Vagina (tissue), 2 donors: ENCODE data around the gene ERCC4. TPM values are rescaled to one million over a fixed set of nuclear protein-coding genes. Genes with fewer than 3 reads are reported as not detected.

Experiments
- DNase-seq, 2 donors: peaks; one replicate each; pipeline ENCODE4 v3.0.0-alpha.2; 2017; ENCODE audit errors: extremely low spot score in 2 of 2
- H3K27ac ChIP-seq: fragments of 200-600 bp; sonication (generic); one replicate; pipeline ENCODE4 v1.5.1; 2019
- H3K27me3 ChIP-seq: fragments of 200-600 bp; sonication (generic); one replicate; pipeline ENCODE4 v1.5.1; 2019
- H3K36me3 ChIP-seq, 2 donors: fragments of 200-600 bp; sonication (generic); one replicate each; pipeline ENCODE4 v1.5.1; 2017 to 2019
- H3K4me1 ChIP-seq: fragments of 200-600 bp; sonication (generic); one replicate; pipeline ENCODE4 v1.5.1; 2019
- H3K4me3 ChIP-seq, 2 donors: fragments of 200-600 bp; sonication (generic); 1 replicate in 1 of 2; 2 replicates in 1 of 2; pipeline ENCODE4 v1.5.1; 2016 to 2019
- H3K9me3 ChIP-seq: fragments of 200-600 bp; sonication (generic); one replicate; pipeline ENCODE4 v1.5.1; 2019
- POLR2A ChIP-seq, 2 donors: fragments of 450-650 bp; IDR thresholded peaks; one replicate each; pipeline ENCODE4 v1.6.1; 2017; ENCODE audit warnings: antibody characterized with exemption in 2 of 2, mild to moderate bottlenecking in 2 of 2, moderate library complexity in 2 of 2
- POLR2AphosphoS5 ChIP-seq, 2 donors: sonication (generic); formaldehyde crosslinking; IDR thresholded peaks; one replicate each; pipeline ENCODE4 v1.9.0; 2017; ENCODE audit warnings: antibody characterized with exemption in 2 of 2, mild to moderate bottlenecking in 2 of 2, low read depth in 1 of 2; ENCODE audit not compliant: insufficient read depth in 1 of 2
- intact Hi-C: fragments of 100-400 bp; cut with DNase I; formaldehyde crosslinking; loops from one replicate; pipeline ENCODE4 v1.15.1; 2023
- total RNA-seq: library from RNA; depleted of rRNA; stranded (reverse); fragments of >200 nt; gene quantifications from one replicate; pipeline ENCODE4 v1.2.3, GENCODE V29; 2016
- TF ChIP-seq, protein P1 (sequence below), 3 experiments: fragments of 450-650 bp in 2 of 3; fragments of 200-600 bp in 1 of 3; sonication (generic) in 1 of 3; IDR thresholded peaks; one replicate each; pipeline ENCODE4 v1.5.1; 2017 to 2019; ENCODE audit warnings: antibody characterized with exemption in 3 of 3, mild to moderate bottlenecking in 2 of 3, moderate library complexity in 2 of 3

The ERCC4 gene
- total RNA-seq, 1 donor from 2014 or later, result 8.6 TPM

DNA sequence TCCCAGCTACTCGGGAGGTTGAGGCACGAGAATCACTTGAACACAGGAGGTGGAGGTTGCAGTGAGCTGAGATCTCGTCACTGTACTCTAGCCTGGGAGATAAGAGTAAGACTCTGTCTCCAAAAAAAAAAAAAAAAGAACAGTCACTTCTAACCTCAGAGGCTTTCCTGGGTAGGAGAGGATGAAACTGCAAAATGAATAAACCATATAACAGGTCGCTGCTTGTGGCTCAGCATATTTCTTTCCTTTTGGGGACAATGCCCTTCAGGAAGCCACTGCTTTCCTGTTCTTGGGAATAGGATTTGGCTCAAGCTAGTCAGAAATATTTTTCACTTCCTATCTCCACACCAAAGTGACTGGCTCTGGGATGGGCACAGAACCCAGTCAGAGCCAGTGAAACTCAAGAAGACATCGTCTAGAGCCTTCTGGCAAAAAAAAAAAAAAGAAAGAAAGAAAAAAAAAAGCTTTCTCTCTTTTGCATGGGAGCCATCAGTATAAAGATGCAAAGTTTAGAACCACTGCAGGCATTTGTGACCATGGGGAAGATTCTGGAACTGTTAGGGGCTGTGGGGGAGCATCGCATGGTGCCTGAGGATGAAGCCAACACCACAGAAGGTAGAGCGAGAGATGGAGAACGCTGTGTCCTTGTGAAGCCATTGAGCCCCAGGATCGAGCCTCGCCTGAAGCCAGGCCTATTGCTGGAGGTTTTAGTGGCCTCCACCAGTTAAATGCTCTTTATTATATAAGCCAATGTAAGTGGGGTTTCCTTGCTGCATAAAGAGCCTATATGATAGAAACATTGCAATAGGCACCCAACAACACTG, 79.3 kb downstream of the ERCC4 start:
- no peak for DNase-seq

GRCh38 chr16:13999895-14000425, 80.0 kb downstream of the ERCC4 start:
- Histone ChIP-seq H3K4me1 (peaks cover 29% of the 10 kb centered on the region), H3K9me3 (no peaks in the 10 kb centered on the region), H3K4me3 (no peak overlapping the region), H3K36me3 (no peaks in the 10 kb centered on the region), H3K27me3 (no peaks in the 10 kb centered on the region), H3K27ac (no peak overlapping the region)
- TF ChIP-seq POLR2AphosphoS5 (IDR thresholded peaks at IDR 0.05; ENCODE audit: insufficient read depth in 1 of 2, low read depth in 1 of 2), result no peak
- TF ChIP-seq POLR2A (IDR thresholded peaks at IDR 0.05), result no peak
- TF ChIP-seq, protein P1, sequence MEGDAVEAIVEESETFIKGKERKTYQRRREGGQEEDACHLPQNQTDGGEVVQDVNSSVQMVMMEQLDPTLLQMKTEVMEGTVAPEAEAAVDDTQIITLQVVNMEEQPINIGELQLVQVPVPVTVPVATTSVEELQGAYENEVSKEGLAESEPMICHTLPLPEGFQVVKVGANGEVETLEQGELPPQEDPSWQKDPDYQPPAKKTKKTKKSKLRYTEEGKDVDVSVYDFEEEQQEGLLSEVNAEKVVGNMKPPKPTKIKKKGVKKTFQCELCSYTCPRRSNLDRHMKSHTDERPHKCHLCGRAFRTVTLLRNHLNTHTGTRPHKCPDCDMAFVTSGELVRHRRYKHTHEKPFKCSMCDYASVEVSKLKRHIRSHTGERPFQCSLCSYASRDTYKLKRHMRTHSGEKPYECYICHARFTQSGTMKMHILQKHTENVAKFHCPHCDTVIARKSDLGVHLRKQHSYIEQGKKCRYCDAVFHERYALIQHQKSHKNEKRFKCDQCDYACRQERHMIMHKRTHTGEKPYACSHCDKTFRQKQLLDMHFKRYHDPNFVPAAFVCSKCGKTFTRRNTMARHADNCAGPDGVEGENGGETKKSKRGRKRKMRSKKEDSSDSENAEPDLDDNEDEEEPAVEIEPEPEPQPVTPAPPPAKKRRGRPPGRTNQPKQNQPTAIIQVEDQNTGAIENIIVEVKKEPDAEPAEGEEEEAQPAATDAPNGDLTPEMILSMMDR (IDR thresholded peaks at IDR 0.05), result no peak
- intact Hi-C loops, result no loop called here
- DNase-seq, result no peak

More for the DNA sequence above, 79.3 kb downstream of the ERCC4 start:
- TF ChIP-seq, protein P1 (IDR thresholded peaks at IDR 0.05), result no peak
- no peak for TF ChIP-seq POLR2A (IDR thresholded peaks at IDR 0.05)
- no peak for TF ChIP-seq POLR2AphosphoS5 (IDR thresholded peaks at IDR 0.05; ENCODE audit: insufficient read depth in 1 of 2, low read depth in 1 of 2)
- Histone ChIP-seq H3K36me3 (no peaks in the 10 kb centered on the region), H3K27me3 (no peaks in the 10 kb centered on the region), H3K4me1 (peaks cover 23% of the 10 kb centered on the region), H3K9me3 (no peaks in the 10 kb centered on the region), H3K27ac (no peak overlapping the region), H3K4me3 (no peak overlapping the region)
- intact Hi-C loops, result no loop called here

- TF ChIP-seq, protein P1 (IDR thresholded peaks at IDR 0.05), result no peak
- TF ChIP-seq POLR2A (IDR thresholded peaks at IDR 0.05), result no peak
- TF ChIP-seq POLR2AphosphoS5 (IDR thresholded peaks at IDR 0.05; ENCODE audit: insufficient read depth in 1 of 2, low read depth in 1 of 2), result no peak
- intact Hi-C loops, result no loop called here
- Histone ChIP-seq H3K9me3 (no peaks in the 10 kb centered on the region), H3K27me3 (no peaks in the 10 kb centered on the region), H3K27ac (no peak overlapping the region), H3K36me3 (no peaks in the 10 kb centered on the region), H3K4me3 (no peak overlapping the region), H3K4me1 (peaks cover 34% of the 10 kb centered on the region)
- DNase-seq, result no peak
These were observed 81.6 kb downstream of the ERCC4 start for GRCh38 chr16:14001521-14001920.

Other genes starting within 250 kb of the ERCC4 start
- gene MRTFB, start 151.2 kb downstream of the ERCC4 start, total RNA-seq, result 103 TPM